Lung (tissue), 12 donors: ENCODE results near the gene SH3TC1. TPM values are rescaled to one million over a fixed set of nuclear protein-coding genes. Genes with fewer than 3 reads are reported as not detected.

ENCODE experiments used
- ATAC-seq: fragments of 200-7000 bp; cut with Tn5 transposase; one replicate; pipeline ENCODE4 v1.9.1; 2020; ENCODE audit warnings: moderate number of reproducible peaks; ENCODE audit not compliant: insufficient read depth, low FRiP score
- DNase-seq, 3 donors: peaks; one replicate each; pipeline ENCODE4 v3.0.0-alpha.2; 2013 to 2017
- H3K27ac ChIP-seq, 2 donors: one replicate each; pipeline ENCODE4 v1.5.1; 2013; ENCODE audit warnings: mild to moderate bottlenecking in 2 of 2, moderate library complexity in 2 of 2, control low read depth in 1 of 2, inconsistent platforms in 1 of 2, low read depth in 1 of 2, low read length in 1 of 2
- H3K27me3 ChIP-seq, 3 donors: one replicate each; pipeline ENCODE4 v1.5.1; 2013; ENCODE audit warnings: low read length in 2 of 3; ENCODE audit not compliant: control insufficient read depth in 3 of 3, insufficient read depth in 3 of 3
- H3K36me3 ChIP-seq, 4 donors: one replicate each; pipeline ENCODE4 v1.5.1; 2013; ENCODE audit warnings: low read length in 4 of 4, mild to moderate bottlenecking in 1 of 4, moderate library complexity in 1 of 4; ENCODE audit not compliant: control insufficient read depth in 4 of 4, insufficient read depth in 4 of 4
- H3K4me1 ChIP-seq, 5 donors: one replicate each; pipeline ENCODE4 v1.5.1; 2013; ENCODE audit warnings: low read length in 5 of 5, mild to moderate bottlenecking in 2 of 5, moderate library complexity in 1 of 5; ENCODE audit not compliant: control insufficient read depth in 5 of 5, insufficient read depth in 5 of 5
- H3K4me3 ChIP-seq: one replicate; pipeline ENCODE4 v1.5.1; 2013; ENCODE audit warnings: mild to moderate bottlenecking, control low read depth, moderate library complexity
- H3K9ac ChIP-seq, 2 donors: one replicate each; pipeline ENCODE4 v1.5.1; 2013; ENCODE audit warnings: low read length in 2 of 2, control low read depth in 1 of 2; ENCODE audit not compliant: insufficient read depth in 1 of 2
- H3K9me3 ChIP-seq, 4 donors: one replicate each; pipeline ENCODE4 v1.5.1; 2013; ENCODE audit warnings: low read length in 3 of 4, mild to moderate bottlenecking in 1 of 4, moderate library complexity in 1 of 4; ENCODE audit not compliant: control insufficient read depth in 4 of 4, insufficient read depth in 3 of 4
- WGBS, 2 donors: extraction: QIAGEN DNeasy Blood & Tissue Kit; methylation state at CpG; one replicate each; pipeline ENCODE4 v1.1.7; 2013; 5-methylcytosine and 5-hydroxymethylcytosine counted together
- polyA plus RNA-seq, 2 donors: library from polyadenylated mRNA; stranded (reverse); fragments of 200-250 nt; gene quantifications; one replicate each; pipeline ENCODE4 v1.2.1, GENCODE V29; 2013
- total RNA-seq, 2 donors: library from RNA; depleted of rRNA in 1 of 2; stranded (reverse); fragments of >200 nt in 1 of 2; gene quantifications; one replicate each; pipeline ENCODE4 v1.2.1, GENCODE V29; 2014 to 2021
- TF ChIP-seq, protein P1 (sequence below): IDR thresholded peaks from 2 replicates; pipeline ENCODE4 v1.5.1; 2012; ENCODE audit warnings: mild to moderate bottlenecking; ENCODE audit errors: control extremely low read depth, extremely low read depth
- donor health status: control.
- donor health status: control.
- donor health status: Bipolar disorder and iron deficiency.
- donor health status: healthy.
- donor health status: DM: yes; HTN: yes; CAD: no.

The SH3TC1 gene
- total and polyA plus RNA-seq, 4 donors, result 21.4 to 67.3 (median 38.1) TPM

GRCh38 chr4:8164687-8165086, 34.4 kb upstream of the SH3TC1 start:
- H3K36me3 ChIP-seq, result no peaks in the 10 kb centered on the region
- TF ChIP-seq, protein P1, sequence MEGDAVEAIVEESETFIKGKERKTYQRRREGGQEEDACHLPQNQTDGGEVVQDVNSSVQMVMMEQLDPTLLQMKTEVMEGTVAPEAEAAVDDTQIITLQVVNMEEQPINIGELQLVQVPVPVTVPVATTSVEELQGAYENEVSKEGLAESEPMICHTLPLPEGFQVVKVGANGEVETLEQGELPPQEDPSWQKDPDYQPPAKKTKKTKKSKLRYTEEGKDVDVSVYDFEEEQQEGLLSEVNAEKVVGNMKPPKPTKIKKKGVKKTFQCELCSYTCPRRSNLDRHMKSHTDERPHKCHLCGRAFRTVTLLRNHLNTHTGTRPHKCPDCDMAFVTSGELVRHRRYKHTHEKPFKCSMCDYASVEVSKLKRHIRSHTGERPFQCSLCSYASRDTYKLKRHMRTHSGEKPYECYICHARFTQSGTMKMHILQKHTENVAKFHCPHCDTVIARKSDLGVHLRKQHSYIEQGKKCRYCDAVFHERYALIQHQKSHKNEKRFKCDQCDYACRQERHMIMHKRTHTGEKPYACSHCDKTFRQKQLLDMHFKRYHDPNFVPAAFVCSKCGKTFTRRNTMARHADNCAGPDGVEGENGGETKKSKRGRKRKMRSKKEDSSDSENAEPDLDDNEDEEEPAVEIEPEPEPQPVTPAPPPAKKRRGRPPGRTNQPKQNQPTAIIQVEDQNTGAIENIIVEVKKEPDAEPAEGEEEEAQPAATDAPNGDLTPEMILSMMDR, result no peak
- ATAC-seq, result no peak
- H3K27me3 ChIP-seq, result peaks cover 0 to 4% (median 0%) of the 10 kb centered on the region in 3 donors
- H3K9me3 ChIP-seq, result peaks cover 0 to 7% (median 1%) of the 10 kb centered on the region in 4 donors
- 90 to 94% methylated on average over 10 of the region's 10 CpGs for WGBS, 2 donors
- no peak for DNase-seq
- no peak overlapping the region for H3K9ac ChIP-seq
- H3K4me3 ChIP-seq, result no peak overlapping the region
- H3K4me1 ChIP-seq, result peaks cover 0 to 7% (median 0%) of the 10 kb centered on the region in 5 donors
- no peak overlapping the region for H3K27ac ChIP-seq

DNA sequence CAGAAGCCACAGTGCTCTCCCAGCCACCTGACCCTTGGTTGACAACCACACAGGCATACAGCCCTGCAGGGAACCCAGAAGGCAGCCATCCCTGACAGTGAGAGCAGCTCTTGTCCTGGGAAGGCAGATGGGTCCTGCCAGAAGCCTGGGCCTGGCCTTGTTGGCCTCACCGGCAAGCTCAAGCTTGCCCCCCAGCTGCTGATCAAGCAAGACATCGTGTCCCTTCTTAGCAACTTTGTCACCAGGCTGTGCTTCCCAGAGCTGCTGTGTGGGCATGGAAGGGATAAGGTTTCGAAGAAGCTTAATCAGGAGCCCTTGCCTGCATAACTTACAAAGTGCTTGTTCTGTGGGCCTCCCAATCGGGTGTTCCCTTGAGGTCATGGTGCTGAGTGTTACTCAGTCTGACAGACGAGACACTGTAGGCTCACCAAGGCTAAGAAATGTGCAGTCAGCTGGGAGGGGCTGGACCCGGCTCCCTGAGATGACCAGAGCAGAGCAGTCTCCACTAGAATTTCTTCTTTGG, 33.7 kb upstream of the SH3TC1 start:
- ATAC-seq (no peak), DNase-seq (no peak)
- Histone ChIP-seq H3K9ac (no peak overlapping the region), H3K27ac (no peak overlapping the region), H3K4me3 (no peak overlapping the region), H3K4me1 (peaks cover 0 to 1% (median 0%) of the 10 kb centered on the region in 5 donors), H3K27me3 (peaks cover 0 to 4% (median 0%) of the 10 kb centered on the region in 3 donors), H3K36me3 (no peaks in the 10 kb centered on the region), H3K9me3 (peaks cover 0 to 7% (median 1%) of the 10 kb centered on the region in 4 donors)
- TF ChIP-seq, protein P1, result no peak
- 71 to 84% methylated on average over 6 of the region's 6 CpGs for WGBS, 2 donors

GRCh38 chr4:8167291-8167690, 31.8 kb upstream of the SH3TC1 start:
- DNase-seq, result no peak
- Histone ChIP-seq H3K9ac (no peak overlapping the region), H3K27me3 (peaks cover 0 to 4% (median 0%) of the 10 kb centered on the region in 3 donors), H3K4me1 (peaks cover 0 to 1% (median 0%) of the 10 kb centered on the region in 5 donors), H3K9me3 (peaks cover 0 to 7% (median 1%) of the 10 kb centered on the region in 4 donors), H3K27ac (no peak overlapping the region), H3K4me3 (no peak overlapping the region), H3K36me3 (no peaks in the 10 kb centered on the region)
- no peak for ATAC-seq
- TF ChIP-seq, protein P1, result no peak
- 19 to 37% methylated on average over 2 of the region's 2 CpGs for WGBS, 2 donors

GRCh38 chr4:8167815-8168214, 31.3 kb upstream of the SH3TC1 start:
- no peak overlapping the region for H3K4me3 ChIP-seq
- H3K9ac ChIP-seq, result no peak overlapping the region
- no peak overlapping the region for H3K27ac ChIP-seq
- no peaks in the 10 kb centered on the region for H3K36me3 ChIP-seq
- peak; percentile 53 for ATAC-seq
- H3K9me3 ChIP-seq, result peaks cover 0 to 7% (median 1%) of the 10 kb centered on the region in 4 donors
- H3K27me3 ChIP-seq, result peaks cover 0 to 4% (median 0%) of the 10 kb centered on the region in 3 donors
- TF ChIP-seq, protein P1, result no peak
- no peak for DNase-seq
- 12 to 15% methylated on average over 2 of the region's 2 CpGs for WGBS, 2 donors
- H3K4me1 ChIP-seq, result peaks cover 0 to 1% (median 0%) of the 10 kb centered on the region in 5 donors
